HCEC 1CT (cell line): ENCODE results near the gene NETO2.
"Not testable (repeated sequence)": the region's sequence is repeated elsewhere in the genome, so short reads cannot be mapped to it uniquely, and the experiment has no call there.

Experiments
- DNase-seq: peaks from one replicate; pipeline ENCODE4 v3.0.0-alpha.2; 2017

Gene NETO2, protein sequence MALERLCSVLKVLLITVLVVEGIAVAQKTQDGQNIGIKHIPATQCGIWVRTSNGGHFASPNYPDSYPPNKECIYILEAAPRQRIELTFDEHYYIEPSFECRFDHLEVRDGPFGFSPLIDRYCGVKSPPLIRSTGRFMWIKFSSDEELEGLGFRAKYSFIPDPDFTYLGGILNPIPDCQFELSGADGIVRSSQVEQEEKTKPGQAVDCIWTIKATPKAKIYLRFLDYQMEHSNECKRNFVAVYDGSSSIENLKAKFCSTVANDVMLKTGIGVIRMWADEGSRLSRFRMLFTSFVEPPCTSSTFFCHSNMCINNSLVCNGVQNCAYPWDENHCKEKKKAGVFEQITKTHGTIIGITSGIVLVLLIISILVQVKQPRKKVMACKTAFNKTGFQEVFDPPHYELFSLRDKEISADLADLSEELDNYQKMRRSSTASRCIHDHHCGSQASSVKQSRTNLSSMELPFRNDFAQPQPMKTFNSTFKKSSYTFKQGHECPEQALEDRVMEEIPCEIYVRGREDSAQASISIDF

GRCh38 chr16:47143677-47144558 is at the start of gene NETO2:
Gene NETO2, minus strand, starts transcription at chr16:47143945. Its CDS starts 333 bp downstream, at chr16:47143612.
- DNase-seq: peak; percentile 18

DNA sequence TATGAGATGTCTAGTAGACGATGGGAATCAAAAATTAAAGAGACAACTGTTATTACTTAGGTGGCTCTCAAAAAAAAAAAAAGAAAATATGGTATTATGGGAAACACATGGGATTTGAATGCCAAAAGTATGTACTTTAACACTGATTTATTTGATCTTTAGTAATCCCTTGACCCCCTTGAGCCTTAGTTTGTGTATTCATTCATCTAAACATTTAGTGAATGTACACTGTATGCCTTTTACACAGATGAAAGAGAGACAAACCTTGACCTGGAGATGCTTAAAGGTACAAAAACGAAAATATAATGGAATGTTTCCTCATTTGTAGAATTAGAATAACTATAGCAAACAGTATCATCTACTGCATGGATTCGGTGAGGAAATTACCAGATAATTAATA is 38.6 kb upstream of the NETO2 start:
- no peak for DNase-seq

- not testable (repeated sequence) for DNase-seq
Observed at GRCh38 chr16:47181066-47181465, 37.3 kb upstream of the NETO2 start.

DNA sequence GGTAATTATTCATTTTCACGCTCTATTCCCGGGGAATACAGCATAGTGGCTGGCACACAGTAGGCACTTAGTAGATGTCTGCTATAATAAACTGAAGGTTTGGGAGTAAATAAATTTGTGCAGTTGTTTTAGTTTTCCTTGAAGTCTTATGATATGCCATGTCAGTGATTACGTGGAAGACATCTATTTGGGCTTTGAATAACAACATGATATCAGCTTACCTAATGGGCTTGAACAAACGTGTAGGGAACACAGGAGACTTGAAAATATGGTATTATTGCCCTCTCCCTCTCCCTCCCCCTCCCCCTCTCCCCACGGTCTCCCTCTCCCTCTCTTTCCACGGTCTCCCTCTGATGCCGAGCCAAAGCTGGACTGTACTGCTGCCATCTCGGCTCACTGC is 36.3 kb upstream of the NETO2 start:
- DNase-seq: no peak

GRCh38 chr16:47175152-47175551 is 31.4 kb upstream of the NETO2 start:
- no peak for DNase-seq

GRCh38 chr16:47162670-47163420 is 19.1 kb upstream of the NETO2 start:
- no peak for DNase-seq

GRCh38 chr16:47161464-47161863 is 17.7 kb upstream of the NETO2 start:
- DNase-seq: no peak

GRCh38 chr16:47160422-47160821 is 16.7 kb upstream of the NETO2 start:
- DNase-seq: no peak

GRCh38 chr16:47158992-47159391 is 15.2 kb upstream of the NETO2 start:
- DNase-seq: no peak

DNA sequence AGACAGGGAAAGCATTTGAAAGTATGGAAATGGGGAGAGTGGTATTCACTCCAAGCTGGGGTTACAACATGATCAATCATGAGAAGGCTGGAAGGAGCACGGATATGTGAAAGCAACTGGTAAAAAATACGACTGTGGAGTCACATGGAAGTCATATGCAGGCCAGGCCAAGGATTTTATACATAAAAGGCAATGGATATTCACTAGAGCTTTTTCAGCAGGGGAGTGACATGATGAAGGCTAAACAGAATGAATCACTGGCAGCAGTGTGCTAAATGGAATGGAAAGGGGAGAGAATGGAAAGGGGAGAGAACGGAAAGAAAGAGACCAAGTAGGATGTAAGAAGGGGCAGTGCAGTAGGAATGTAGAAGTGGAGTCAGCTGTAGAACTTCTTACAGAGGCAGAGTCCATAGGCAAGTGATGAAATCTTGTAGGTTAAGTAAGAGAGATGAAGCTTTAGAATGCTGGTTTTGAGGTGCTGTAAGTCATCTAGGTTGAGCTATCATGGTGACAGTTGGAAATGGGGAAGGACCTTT is 13.0 kb upstream of the NETO2 start:
- no peak for DNase-seq

- DNase-seq: not testable (repeated sequence)
Observed at GRCh38 chr16:47152501-47152900, 8.8 kb upstream of the NETO2 start.

DNA sequence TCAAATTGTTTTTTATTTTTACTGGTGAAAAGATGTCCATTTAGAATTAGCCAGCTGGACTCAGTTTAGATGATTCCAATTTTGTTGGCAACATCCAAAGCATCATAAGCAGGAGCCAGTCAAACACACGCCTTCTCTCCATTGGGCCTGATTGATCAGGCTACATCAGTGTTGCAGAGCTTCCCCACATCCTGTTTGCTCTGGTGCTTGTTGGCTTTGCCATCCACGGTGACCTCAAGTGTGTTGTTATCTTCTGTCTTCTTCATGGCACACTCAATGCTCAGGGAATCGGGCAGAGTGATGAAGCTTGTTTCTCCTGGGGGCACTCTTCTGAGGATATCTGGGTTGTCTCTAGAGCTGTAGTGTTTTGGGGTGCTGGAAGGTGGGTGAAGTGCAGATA is 6.3 kb upstream of the NETO2 start:
- DNase-seq: no peak

- no peak for DNase-seq
Observed at GRCh38 chr16:47144559-47144877, 773 bp upstream of the NETO2 start.

GRCh38 chr16:47142821-47143676 is 696 bp downstream of the NETO2 start:
- DNase-seq: peak; percentile 61

DNA sequence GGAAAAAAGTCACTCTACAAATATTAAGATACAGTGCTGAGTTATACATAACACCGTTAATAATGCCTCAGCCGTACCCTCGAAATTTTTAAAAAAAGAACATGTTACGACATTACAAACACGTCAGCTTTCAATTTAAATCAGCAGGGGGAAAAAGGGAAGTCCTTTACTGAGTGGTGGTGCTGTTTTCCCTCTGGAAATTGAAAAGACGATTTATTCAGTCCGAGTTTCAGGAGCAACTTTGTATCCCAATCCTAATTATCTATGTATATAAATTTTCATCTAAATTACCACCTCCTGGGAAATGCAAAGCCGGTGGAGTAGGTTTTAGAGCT is 1.3 kb downstream of the NETO2 start:
- peak; percentile 22 for DNase-seq

- DNase-seq: peak; percentile 73
Observed at GRCh38 chr16:47141773-47142485, 1.8 kb downstream of the NETO2 start.

DNA sequence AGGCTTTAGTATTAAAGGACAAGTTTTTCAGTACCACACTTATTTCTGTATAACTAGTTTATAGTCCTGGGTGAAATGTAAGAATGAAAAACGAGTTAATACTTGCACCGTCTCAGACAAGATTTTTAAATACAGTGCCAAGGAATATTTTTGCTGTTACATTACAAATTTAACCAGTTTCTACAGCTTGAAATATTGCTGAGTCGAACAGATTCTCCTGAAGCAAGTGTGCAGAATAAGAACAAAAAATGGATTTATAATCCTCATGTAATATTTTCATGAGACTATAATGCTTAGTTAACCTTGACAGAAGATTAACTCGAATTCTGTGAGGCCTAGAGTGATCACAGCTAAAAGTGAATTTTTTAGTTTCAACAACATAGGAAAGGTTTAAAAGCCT is 3.1 kb downstream of the NETO2 start:
- DNase-seq: no peak

DNA sequence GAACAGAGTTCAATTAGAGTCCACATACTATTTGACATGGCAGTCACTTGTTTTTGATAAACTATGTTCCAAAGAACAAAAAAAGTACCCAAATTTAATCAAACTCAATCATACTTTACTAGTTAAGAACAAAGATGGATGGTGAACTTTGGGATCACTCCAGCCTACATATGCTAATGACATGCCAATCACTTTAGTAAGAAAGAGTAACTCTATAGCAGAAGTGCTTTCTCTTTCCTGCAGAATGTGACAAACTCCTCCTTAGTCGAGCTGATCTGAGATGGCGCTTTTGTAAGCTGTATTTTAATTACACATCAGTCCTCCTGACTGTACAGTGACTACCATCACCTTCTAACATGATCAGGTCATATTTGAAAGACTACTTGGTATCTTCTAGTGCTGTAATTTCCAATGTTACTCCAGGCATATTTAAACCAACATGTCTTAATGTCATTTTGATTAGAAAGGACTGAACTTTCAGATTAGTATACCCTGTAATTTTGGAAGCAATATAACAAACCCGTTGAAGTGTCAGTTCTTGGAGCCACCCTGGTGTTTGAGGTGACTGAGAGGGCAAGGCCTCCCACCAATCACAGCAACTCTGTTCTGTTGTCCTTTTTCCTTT is 4.1 kb downstream of the NETO2 start:
- DNase-seq: peak; percentile 2

- not testable (repeated sequence) for DNase-seq
Observed at GRCh38 chr16:47137925-47138324, 5.8 kb downstream of the NETO2 start.

DNA sequence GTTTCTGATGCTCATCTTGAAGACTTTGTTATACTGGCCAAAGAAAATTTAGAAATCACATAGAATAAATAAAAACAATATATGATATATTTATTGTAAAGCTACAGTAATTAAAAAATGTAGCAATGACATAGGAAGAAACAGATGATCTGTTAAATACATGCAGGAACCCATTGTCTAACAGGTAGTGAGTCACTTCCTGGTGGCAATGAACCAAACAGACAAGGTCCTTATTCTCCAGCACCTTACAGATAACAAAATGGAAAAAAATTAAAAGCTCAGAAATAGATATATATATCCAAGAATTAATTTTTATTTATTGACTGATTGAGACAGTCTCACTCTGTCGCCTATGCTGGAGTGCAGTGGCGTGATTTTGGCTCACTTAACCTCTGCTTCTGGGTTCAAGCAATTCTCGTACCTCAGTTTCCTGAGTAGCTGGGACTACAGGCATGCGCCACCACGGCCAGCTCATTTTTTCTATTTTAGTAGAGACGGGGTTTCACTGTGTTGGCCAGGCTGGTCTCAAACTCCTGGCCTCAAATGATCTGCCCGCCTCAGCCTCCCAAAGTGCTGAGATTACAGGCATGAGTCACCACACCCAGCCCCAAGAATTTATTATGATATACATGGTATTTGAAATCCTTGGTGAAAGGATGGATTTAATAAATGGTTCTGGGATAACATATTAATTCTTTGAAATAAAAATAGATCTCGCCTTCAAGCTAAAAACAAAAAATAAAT is 7.5 kb downstream of the NETO2 start:
- DNase-seq: peak; percentile 23
